Transverse colon (tissue), 4 donors: ENCODE measurements around the gene CACNG7. TPM values are rescaled to one million over a fixed set of nuclear protein-coding genes. Genes with fewer than 3 reads are reported as not detected.

Experiments
- DNase-seq: peaks from one replicate; pipeline ENCODE4 v3.0.0-alpha.2; 2019
- H3K27ac ChIP-seq, 4 donors: fragments of 200-600 bp; sonication (generic); 2 replicates each; pipeline ENCODE4 v1.5.1; 2016 to 2018; ENCODE audit warnings: inconsistent platforms in 4 of 4
- H3K27me3 ChIP-seq: fragments of 200-600 bp; sonication (generic); 2 replicates; pipeline ENCODE4 v1.5.1; 2017; ENCODE audit warnings: inconsistent platforms
- H3K36me3 ChIP-seq, 4 donors: fragments of 200-600 bp; sonication (generic); 2 replicates each; pipeline ENCODE4 v1.5.1; 2017 to 2019; ENCODE audit warnings: inconsistent platforms in 4 of 4
- H3K4me1 ChIP-seq, 4 donors: fragments of 200-600 bp; sonication (generic); 2 replicates each; pipeline ENCODE4 v1.5.1; 2017 to 2020; ENCODE audit warnings: inconsistent platforms in 4 of 4
- H3K4me3 ChIP-seq, 4 donors: fragments of 200-600 bp; sonication (generic); 1 replicate in 1 of 4; 2 replicates in 3 of 4; pipeline versions ENCODE4 v1.5.1 to v1.6.1; 2017 to 2019; ENCODE audit warnings: inconsistent platforms in 4 of 4
- H3K9me3 ChIP-seq, 2 donors: fragments of 200-600 bp; sonication (generic); 2 replicates each; pipeline ENCODE4 v1.5.1; 2017 to 2019; ENCODE audit warnings: inconsistent platforms in 2 of 2
- CTCF ChIP-seq, 5 experiments: fragments of 200-600 bp in 3 of 5; fragments of 450-650 bp in 2 of 5; sonication (generic) in 3 of 5; IDR thresholded peaks; 1 replicate in 2 of 5; 2 replicates in 3 of 5; pipeline ENCODE4 v1.5.1; 2016 to 2017; ENCODE audit warnings: antibody characterized with exemption in 5 of 5, inconsistent platforms in 3 of 5, mild to moderate bottlenecking in 2 of 5, moderate library complexity in 1 of 5
- EP300 ChIP-seq: sonication (generic); formaldehyde crosslinking; IDR thresholded peaks from one replicate; pipeline ENCODE4 v1.6.1; 2017; ENCODE audit warnings: antibody characterized with exemption, low read depth
- POLR2A ChIP-seq: fragments of 450-650 bp; IDR thresholded peaks from one replicate; pipeline ENCODE4 v1.6.1; 2016; ENCODE audit warnings: antibody characterized with exemption, mild to moderate bottlenecking, moderate library complexity
- POLR2AphosphoS5 ChIP-seq, 3 donors: sonication (generic); formaldehyde crosslinking; IDR thresholded peaks; one replicate each; pipeline ENCODE4 v1.6.1; 2016; ENCODE audit warnings: antibody characterized with exemption in 3 of 3
- WGBS, 2 donors: methylation state at CpG; one replicate each; pipeline ENCODE4 v1.1.5; 2018; ENCODE audit warnings: low coverage in 1 of 2; 5-methylcytosine and 5-hydroxymethylcytosine counted together
- in situ Hi-C, 4 donors: fragments of 200-750 bp; cut with MboI; loops; one replicate each; pipeline versions ENCODE4 v1.15.0 to v1.15.1; 2017; ENCODE audit warnings: low sequenced_read_pairs in 3 of 4, low pct_ligation_motif_present in 1 of 4, low pct_unique_long_range_greater_than_20kb in 1 of 4
- intact Hi-C: fragments of 100-400 bp; cut with DNase I; formaldehyde crosslinking; loops from one replicate; pipeline ENCODE4 v1.15.1; 2023; ENCODE audit warnings: low total_unique reads
- total RNA-seq, 4 donors: library from RNA; depleted of rRNA; stranded (reverse); fragments of >200 nt; gene quantifications; one replicate each; pipeline ENCODE4 v1.1.0, GENCODE V29; 2016

The CACNG7 gene
- total RNA-seq, 4 donors from 2014 or later, result not detected

GRCh38 chr19:53908106-53908934 lies 758 bp upstream of the CACNG7 start:
- Histone ChIP-seq H3K4me1 (peaks cover 0 to 12% (median 8%) of the 10 kb centered on the region in 4 donors), H3K27me3 (peaks cover 91% of the 10 kb centered on the region), H3K4me3 (no peak overlapping the region), H3K9me3 (no peaks in the 10 kb centered on the region), H3K27ac (no peak overlapping the region), H3K36me3 (no peaks in the 10 kb centered on the region)
- TF ChIP-seq POLR2A, result no peak
- no peak for DNase-seq
- 18% methylated on average over 46 of the region's 51 CpGs; no CpG with 5 or more reads in 1 of the 2 donors for WGBS, 2 donors
- in situ Hi-C loops, result loop anchor here in 1 of 4 donors (10.0 kb wide), 1 partner anchor 64 kb away; no protein-coding TSS in a partner anchor
- intact Hi-C loops, result no loop called here

GRCh38 chr19:53909471-53910169 lies 542 bp downstream of the CACNG7 start:
- TF ChIP-seq EP300, result no peak
- TF ChIP-seq CTCF (IDR thresholded peaks at IDR 0.05), result no peak
- TF ChIP-seq POLR2AphosphoS5 (IDR thresholded peaks at IDR 0.05), result no peak
- TF ChIP-seq POLR2A, result no peak
- Histone ChIP-seq H3K27me3 (peaks cover 80% of the 10 kb centered on the region), H3K27ac (no peak overlapping the region), H3K4me1 (peaks cover 0 to 12% (median 8%) of the 10 kb centered on the region in 4 donors), H3K4me3 (no peak overlapping the region), H3K9me3 (no peaks in the 10 kb centered on the region), H3K36me3 (no peaks in the 10 kb centered on the region)
- 4 to 17% methylated on average over 9 to 47 of the region's 47 CpGs for WGBS, 2 donors
- intact Hi-C loops (no loop called here), in situ Hi-C loops (loop anchor here in 1 of 4 donors (10.0 kb wide), 1 partner anchor 65 kb away; no protein-coding TSS in a partner anchor)
- no peak for DNase-seq

- 8% methylated on average over 6 to 13 of the region's 13 CpGs for WGBS, 2 donors
- H3K9me3 ChIP-seq, result no peaks in the 10 kb centered on the region
- H3K36me3 ChIP-seq, result no peaks in the 10 kb centered on the region
- H3K27ac ChIP-seq, result no peak overlapping the region
- no peak for DNase-seq
- in situ Hi-C loops (no loop called here), intact Hi-C loops (no loop called here)
- no peak overlapping the region for H3K4me3 ChIP-seq
- H3K4me1 ChIP-seq, result peaks cover 0 to 12% (median 8%) of the 10 kb centered on the region in 4 donors
- TF ChIP-seq POLR2A (no peak), CTCF (IDR thresholded peaks at IDR 0.05) (no peak), POLR2AphosphoS5 (IDR thresholded peaks at IDR 0.05) (no peak), EP300 (no peak)
- H3K27me3 ChIP-seq, result peaks cover 75% of the 10 kb centered on the region
Observed at GRCh38 chr19:53910170-53910518, 1.1 kb downstream of the CACNG7 start.

GRCh38 chr19:53912653-53913052 lies 3.6 kb downstream of the CACNG7 start:
- no peak overlapping the region for H3K4me3 ChIP-seq
- intact Hi-C loops (no loop called here), in situ Hi-C loops (no loop called here)
- no peak for TF ChIP-seq EP300
- no peak for TF ChIP-seq POLR2A
- no peak for TF ChIP-seq POLR2AphosphoS5 (IDR thresholded peaks at IDR 0.05)
- no peak for TF ChIP-seq CTCF (IDR thresholded peaks at IDR 0.05)
- no peaks in the 10 kb centered on the region for H3K36me3 ChIP-seq
- peaks cover 0 to 12% (median 8%) of the 10 kb centered on the region in 4 donors for H3K4me1 ChIP-seq
- H3K27me3 ChIP-seq, result peaks cover 57% of the 10 kb centered on the region
- no peaks in the 10 kb centered on the region for H3K9me3 ChIP-seq
- H3K27ac ChIP-seq, result no peak overlapping the region
- DNase-seq, result no peak
- WGBS, 2 donors, result 72% methylated on average over 18 of the region's 18 CpGs; no CpG with 5 or more reads in 1 of the 2 donors
